Neural progenitor cell (in vitro differentiated cells): ENCODE measurements around the gene RBM39.

Source experiments
- EZH2 ChIP-seq: fragments of 200-600 bp; sonication (generic); IDR thresholded peaks from 2 replicates; pipeline ENCODE4 v1.6.1; 2017; ENCODE audit warnings: antibody characterized with exemption, mild to moderate bottlenecking, moderate library complexity
- TF ChIP-seq, protein P1 (sequence below): fragments of 200-600 bp; sonication (generic); IDR thresholded peaks from 2 replicates; pipeline ENCODE4 v1.5.1; 2017; ENCODE audit warnings: antibody characterized with exemption, mild to moderate bottlenecking

DNA sequence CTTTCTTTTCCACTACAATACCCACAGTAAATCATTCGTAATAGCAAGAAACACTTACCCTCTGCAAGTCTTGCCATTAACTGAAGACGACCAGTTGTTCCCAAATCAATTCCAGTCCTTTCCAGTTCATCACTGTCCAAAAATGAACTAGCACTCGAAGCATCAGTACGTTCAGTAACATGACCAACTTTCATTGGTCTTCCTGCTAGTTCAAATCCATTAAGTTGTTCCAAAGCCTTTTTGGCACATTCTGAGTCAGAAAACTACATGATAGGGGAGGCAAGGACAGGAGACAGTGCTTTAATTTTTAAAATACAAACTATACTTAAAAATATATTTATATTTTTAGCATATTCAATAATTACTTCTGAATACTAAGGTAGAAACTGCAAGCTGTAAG is 27.9 kb downstream of the RBM39 start:
- TF ChIP-seq, protein P1, sequence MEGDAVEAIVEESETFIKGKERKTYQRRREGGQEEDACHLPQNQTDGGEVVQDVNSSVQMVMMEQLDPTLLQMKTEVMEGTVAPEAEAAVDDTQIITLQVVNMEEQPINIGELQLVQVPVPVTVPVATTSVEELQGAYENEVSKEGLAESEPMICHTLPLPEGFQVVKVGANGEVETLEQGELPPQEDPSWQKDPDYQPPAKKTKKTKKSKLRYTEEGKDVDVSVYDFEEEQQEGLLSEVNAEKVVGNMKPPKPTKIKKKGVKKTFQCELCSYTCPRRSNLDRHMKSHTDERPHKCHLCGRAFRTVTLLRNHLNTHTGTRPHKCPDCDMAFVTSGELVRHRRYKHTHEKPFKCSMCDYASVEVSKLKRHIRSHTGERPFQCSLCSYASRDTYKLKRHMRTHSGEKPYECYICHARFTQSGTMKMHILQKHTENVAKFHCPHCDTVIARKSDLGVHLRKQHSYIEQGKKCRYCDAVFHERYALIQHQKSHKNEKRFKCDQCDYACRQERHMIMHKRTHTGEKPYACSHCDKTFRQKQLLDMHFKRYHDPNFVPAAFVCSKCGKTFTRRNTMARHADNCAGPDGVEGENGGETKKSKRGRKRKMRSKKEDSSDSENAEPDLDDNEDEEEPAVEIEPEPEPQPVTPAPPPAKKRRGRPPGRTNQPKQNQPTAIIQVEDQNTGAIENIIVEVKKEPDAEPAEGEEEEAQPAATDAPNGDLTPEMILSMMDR = no peak
- no peak for TF ChIP-seq EZH2
